Upper lobe of left lung (tissue), 4 donors: Measurements from ENCODE around the gene SIK3.

ENCODE experiments used
- CTCF ChIP-seq, 6 experiments: fragments of 450-650 bp in 4 of 6; fragments of 200-600 bp in 2 of 6; sonication (generic) in 2 of 6; IDR thresholded peaks; one replicate each; pipeline ENCODE4 v1.5.1; 2016 to 2019; ENCODE audit warnings: antibody characterized with exemption in 6 of 6
- POLR2A ChIP-seq, 4 donors: fragments of 450-650 bp; IDR thresholded peaks; one replicate each; pipeline ENCODE4 v1.5.1; 2016 to 2017; ENCODE audit warnings: antibody characterized with exemption in 4 of 4, mild to moderate bottlenecking in 2 of 4
- POLR2AphosphoS5 ChIP-seq, 2 donors: sonication (generic); formaldehyde crosslinking; IDR thresholded peaks; one replicate each; pipeline ENCODE4 v1.5.1; 2017; ENCODE audit warnings: antibody characterized with exemption in 2 of 2

GRCh38 chr11:117107701-117108590, 9.7 kb upstream of the SIK3 start:
- TF ChIP-seq POLR2A (IDR thresholded peaks at IDR 0.05) (no peak), POLR2AphosphoS5 (IDR thresholded peaks at IDR 0.05) (no peak), CTCF (IDR thresholded peaks at IDR 0.05) (no peak)
